ENCODE data around the gene PCBP1. TPM values are rescaled to one million over a fixed set of nuclear protein-coding genes. Genes with fewer than 3 reads are reported as not detected.

Gene PCBP1
- total RNA-seq, 2 experiments from 2014 or later = 470 to 489 TPM

DNA sequence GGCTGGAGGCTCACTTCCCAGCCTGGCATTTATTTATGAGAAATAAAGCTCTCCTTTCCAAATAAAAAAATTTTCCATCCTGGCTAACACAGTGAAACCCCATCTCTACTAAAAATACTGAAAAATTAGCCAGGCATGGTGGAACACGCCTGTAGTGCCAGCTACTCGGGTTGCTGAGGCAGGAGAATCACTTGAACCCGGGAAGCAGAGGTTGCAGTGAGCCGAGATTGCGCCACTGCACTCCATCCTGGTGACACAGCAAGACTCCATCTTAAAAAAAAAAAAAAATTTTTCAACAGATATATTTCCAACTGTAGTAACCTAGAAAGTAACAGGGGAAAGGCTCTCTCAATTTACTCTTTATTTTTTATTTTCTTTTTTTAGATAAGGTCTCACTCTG, 6.1 kb upstream of the PCBP1 start:
- ChIA-PET POLR2A (interaction anchor here (1.0 to 28.8 kb wide), 6 partner anchors 9 to 168 kb away, joined by 3 to 955 read pairs (median 5); no protein-coding TSS in a partner anchor), CTCF (interaction anchor here (8.4 to 15.2 kb wide), 2 partner anchors 10 to 56 kb away, joined by 107 to 215 read pairs; no protein-coding TSS in a partner anchor)
- intact Hi-C loops (cut with micrococcal nuclease) = no loop called here
- ATAC-seq (no peak), DNase-seq (no peak)
- Mint-ChIP-seq H3K27me3 (no peaks in the 10 kb centered on the region), H3K4me3 (no peak overlapping the region), H3K4me1 (ENCODE audit: low read depth) (peaks cover 56% of the 10 kb centered on the region), H3K36me3 (ENCODE audit: low read depth) (peaks cover 55% of the 10 kb centered on the region), H3K9me3 (no peaks in the 10 kb centered on the region), H3K27ac (peak overlapping the region; percentile 34)
- TF ChIP-seq, protein P1, sequence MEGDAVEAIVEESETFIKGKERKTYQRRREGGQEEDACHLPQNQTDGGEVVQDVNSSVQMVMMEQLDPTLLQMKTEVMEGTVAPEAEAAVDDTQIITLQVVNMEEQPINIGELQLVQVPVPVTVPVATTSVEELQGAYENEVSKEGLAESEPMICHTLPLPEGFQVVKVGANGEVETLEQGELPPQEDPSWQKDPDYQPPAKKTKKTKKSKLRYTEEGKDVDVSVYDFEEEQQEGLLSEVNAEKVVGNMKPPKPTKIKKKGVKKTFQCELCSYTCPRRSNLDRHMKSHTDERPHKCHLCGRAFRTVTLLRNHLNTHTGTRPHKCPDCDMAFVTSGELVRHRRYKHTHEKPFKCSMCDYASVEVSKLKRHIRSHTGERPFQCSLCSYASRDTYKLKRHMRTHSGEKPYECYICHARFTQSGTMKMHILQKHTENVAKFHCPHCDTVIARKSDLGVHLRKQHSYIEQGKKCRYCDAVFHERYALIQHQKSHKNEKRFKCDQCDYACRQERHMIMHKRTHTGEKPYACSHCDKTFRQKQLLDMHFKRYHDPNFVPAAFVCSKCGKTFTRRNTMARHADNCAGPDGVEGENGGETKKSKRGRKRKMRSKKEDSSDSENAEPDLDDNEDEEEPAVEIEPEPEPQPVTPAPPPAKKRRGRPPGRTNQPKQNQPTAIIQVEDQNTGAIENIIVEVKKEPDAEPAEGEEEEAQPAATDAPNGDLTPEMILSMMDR (IDR thresholded peaks at IDR 0.05) = no peak

GRCh38 chr2:70083344-70084156, 3.7 kb upstream of the PCBP1 start:
- CTCF ChIA-PET = interaction anchor here (1.2 to 15.2 kb wide), 4 partner anchors 12 to 172 kb away, joined by 3 to 215 read pairs (median 59); no protein-coding TSS in a partner anchor
- Mint-ChIP-seq H3K9me3 (no peaks in the 10 kb centered on the region), H3K4me1 (ENCODE audit: low read depth) (peaks cover 53% of the 10 kb centered on the region), H3K27ac (peak overlapping the region; percentile 81), H3K27me3 (no peaks in the 10 kb centered on the region), H3K4me3 (peak overlapping the region; percentile 52), H3K36me3 (ENCODE audit: low read depth) (peaks cover 55% of the 10 kb centered on the region)
- DNase-seq (peak; percentile 78), ATAC-seq (peak; percentile 20)
- POLR2A ChIA-PET = interaction anchor here (0.9 to 28.8 kb wide), 7 partner anchors 13 to 175 kb away, joined by 3 to 955 read pairs (median 57); partner anchors contain the start of gene MXD1
- intact Hi-C loops (cut with micrococcal nuclease) = loop anchor here (2.0 kb wide), 1 partner anchor 13 kb away; no protein-coding TSS in a partner anchor
- TF ChIP-seq, protein P1 (IDR thresholded peaks at IDR 0.05) = no peak

DNA sequence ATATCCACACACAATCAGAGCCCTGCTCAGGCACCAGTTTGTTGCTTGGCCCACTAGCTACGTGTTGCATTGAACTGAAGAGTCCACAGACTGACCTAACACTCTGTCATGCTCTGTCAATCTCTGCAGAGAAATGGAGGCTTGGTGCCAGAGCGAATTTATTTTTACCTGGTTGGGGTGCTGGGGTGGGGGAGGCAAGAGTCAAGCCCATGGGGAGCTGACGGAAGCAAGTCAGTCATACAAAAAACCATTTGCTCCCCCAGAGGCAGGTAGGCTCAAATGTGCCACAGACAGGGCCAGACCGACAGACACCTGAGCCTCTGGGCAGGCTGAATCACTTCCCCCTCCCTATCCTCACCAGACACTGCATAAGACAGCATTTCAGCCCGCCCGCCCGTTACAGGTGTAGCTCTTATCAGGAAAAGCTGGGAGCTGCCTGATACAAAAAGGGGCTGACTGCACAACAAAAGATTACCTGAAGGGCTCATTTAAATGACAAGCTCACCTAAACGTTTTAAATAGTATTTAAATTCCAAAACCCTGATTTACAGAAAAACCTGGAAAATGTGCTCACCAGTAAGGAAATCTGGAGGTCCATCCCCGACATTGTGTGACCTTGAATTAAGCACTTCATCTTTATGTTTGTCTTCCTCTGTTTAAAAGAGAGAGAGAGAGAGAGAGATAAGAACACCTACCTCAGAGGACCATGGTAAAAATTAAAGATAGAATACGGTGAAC, 2.1 kb upstream of the PCBP1 start:
- H3K36me3 Mint-ChIP-seq (ENCODE audit: low read depth) = peaks cover 58% of the 10 kb centered on the region
- peak overlapping the region; percentile 98 for H3K27ac Mint-ChIP-seq
- H3K4me3 Mint-ChIP-seq = peak overlapping the region; percentile 99
- H3K4me1 Mint-ChIP-seq (ENCODE audit: low read depth) = peaks cover 46% of the 10 kb centered on the region
- ATAC-seq (peak; percentile 35), DNase-seq (peak; percentile 75)
- H3K9me3 Mint-ChIP-seq = no peaks in the 10 kb centered on the region
- ChIA-PET POLR2A (interaction anchor here (0.6 to 28.8 kb wide), 13 partner anchors 9 to 1256 kb away, joined by 3 to 955 read pairs (median 4); partner anchors contain the start of genes C2orf42, MXD1 and SNRPG), CTCF (interaction anchor here (1.0 to 15.2 kb wide), 10 partner anchors 9 to 173 kb away, joined by 3 to 215 read pairs (median 4); no protein-coding TSS in a partner anchor)
- TF ChIP-seq, protein P1 (IDR thresholded peaks at IDR 0.05) = no peak
- no peaks in the 10 kb centered on the region for H3K27me3 Mint-ChIP-seq
- intact Hi-C loops (cut with micrococcal nuclease) = loop anchor here (2.0 to 5.0 kb wide), 2 partner anchors 14 to 173 kb away; no protein-coding TSS in a partner anchor

DNA sequence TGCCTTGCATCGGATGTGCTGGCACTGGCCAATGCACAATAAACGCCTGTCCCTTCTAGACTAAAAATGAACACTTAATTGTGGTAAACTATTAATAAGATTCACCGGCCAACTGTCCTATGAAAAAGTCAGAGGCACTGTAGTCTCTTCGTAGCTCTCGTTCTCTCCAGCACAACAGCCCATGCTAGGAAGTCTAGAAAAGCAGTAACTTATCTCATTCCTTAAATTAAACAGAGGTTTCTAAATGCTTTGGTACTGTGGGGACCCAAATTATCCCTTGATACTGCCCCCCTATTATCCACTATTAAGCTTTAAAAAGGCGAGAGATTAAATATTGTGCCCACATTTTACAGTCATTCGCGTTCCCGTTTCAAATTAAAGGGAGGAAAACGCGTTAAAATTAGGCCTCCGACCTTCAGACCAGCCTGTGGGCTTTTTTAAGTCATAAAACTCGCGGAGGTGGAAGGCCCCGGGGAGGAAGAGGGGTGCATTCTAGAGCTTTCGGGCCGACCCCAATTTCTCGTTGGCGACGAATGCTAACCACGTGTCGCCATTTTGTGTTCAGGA, 1.5 kb upstream of the PCBP1 start:
- no peak for DNase-seq
- Mint-ChIP-seq H3K36me3 (ENCODE audit: low read depth) (peaks cover 61% of the 10 kb centered on the region), H3K9me3 (peaks cover 3% of the 10 kb centered on the region), H3K27ac (peak overlapping the region; percentile 98), H3K4me3 (peak overlapping the region; percentile 99), H3K27me3 (no peaks in the 10 kb centered on the region), H3K4me1 (ENCODE audit: low read depth) (peaks cover 47% of the 10 kb centered on the region)
- POLR2A ChIA-PET = interaction anchor here (0.6 to 28.8 kb wide), 11 partner anchors 8 to 175 kb away, joined by 3 to 955 read pairs (median 12); partner anchors contain the start of genes C2orf42 and MXD1
- TF ChIP-seq, protein P1 (IDR thresholded peaks at IDR 0.05) = no peak
- CTCF ChIA-PET = interaction anchor here (1.0 to 15.2 kb wide), 8 partner anchors 10 to 174 kb away, joined by 3 to 215 read pairs (median 6); no protein-coding TSS in a partner anchor
- intact Hi-C loops (cut with micrococcal nuclease) = loop anchor here (2.0 to 5.0 kb wide), 3 partner anchors 15 to 173 kb away; partner anchors contain the start of gene C2orf42
- no peak for ATAC-seq
